C4-2B (cell line): Measurements from ENCODE around the gene TRAF2.
A peak's percentile ranks its signal among the peaks of the same experiment; 100 is the strongest.
"Not testable (repeated sequence)": the region's sequence is repeated elsewhere in the genome, so short reads cannot be mapped to it uniquely, and the experiment has no call there.

Source experiments
- H3K27ac ChIP-seq: fragments of 450-650 bp; 2 replicates; pipeline ENCODE4 v1.5.1; 2017
- ZFX ChIP-seq: fragments of 450-650 bp; IDR thresholded peaks from 2 replicates; pipeline ENCODE4 v1.6.1; 2017
- TF ChIP-seq, protein P1 (sequence below): fragments of 450-650 bp; conservative IDR thresholded peaks from 2 replicates; pipeline ENCODE4 v1.5.1; 2017; ENCODE audit warnings: mild to moderate bottlenecking

The TRAF2 gene, protein sequence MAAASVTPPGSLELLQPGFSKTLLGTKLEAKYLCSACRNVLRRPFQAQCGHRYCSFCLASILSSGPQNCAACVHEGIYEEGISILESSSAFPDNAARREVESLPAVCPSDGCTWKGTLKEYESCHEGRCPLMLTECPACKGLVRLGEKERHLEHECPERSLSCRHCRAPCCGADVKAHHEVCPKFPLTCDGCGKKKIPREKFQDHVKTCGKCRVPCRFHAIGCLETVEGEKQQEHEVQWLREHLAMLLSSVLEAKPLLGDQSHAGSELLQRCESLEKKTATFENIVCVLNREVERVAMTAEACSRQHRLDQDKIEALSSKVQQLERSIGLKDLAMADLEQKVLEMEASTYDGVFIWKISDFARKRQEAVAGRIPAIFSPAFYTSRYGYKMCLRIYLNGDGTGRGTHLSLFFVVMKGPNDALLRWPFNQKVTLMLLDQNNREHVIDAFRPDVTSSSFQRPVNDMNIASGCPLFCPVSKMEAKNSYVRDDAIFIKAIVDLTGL

GRCh38 chr9:136885950-136886578, at the start of gene TRAF2:
Gene TRAF2 (plus strand): TSS chr9:136886516. CDS start chr9:136898741, 12,225 bp downstream.
- H3K27ac ChIP-seq = peak within 1 kb of the TSS; percentile 97
- TF ChIP-seq, protein P1, sequence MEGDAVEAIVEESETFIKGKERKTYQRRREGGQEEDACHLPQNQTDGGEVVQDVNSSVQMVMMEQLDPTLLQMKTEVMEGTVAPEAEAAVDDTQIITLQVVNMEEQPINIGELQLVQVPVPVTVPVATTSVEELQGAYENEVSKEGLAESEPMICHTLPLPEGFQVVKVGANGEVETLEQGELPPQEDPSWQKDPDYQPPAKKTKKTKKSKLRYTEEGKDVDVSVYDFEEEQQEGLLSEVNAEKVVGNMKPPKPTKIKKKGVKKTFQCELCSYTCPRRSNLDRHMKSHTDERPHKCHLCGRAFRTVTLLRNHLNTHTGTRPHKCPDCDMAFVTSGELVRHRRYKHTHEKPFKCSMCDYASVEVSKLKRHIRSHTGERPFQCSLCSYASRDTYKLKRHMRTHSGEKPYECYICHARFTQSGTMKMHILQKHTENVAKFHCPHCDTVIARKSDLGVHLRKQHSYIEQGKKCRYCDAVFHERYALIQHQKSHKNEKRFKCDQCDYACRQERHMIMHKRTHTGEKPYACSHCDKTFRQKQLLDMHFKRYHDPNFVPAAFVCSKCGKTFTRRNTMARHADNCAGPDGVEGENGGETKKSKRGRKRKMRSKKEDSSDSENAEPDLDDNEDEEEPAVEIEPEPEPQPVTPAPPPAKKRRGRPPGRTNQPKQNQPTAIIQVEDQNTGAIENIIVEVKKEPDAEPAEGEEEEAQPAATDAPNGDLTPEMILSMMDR = no peak
- TF ChIP-seq ZFX = peak; percentile 43; the same call in 1 of the 2 replicates

DNA sequence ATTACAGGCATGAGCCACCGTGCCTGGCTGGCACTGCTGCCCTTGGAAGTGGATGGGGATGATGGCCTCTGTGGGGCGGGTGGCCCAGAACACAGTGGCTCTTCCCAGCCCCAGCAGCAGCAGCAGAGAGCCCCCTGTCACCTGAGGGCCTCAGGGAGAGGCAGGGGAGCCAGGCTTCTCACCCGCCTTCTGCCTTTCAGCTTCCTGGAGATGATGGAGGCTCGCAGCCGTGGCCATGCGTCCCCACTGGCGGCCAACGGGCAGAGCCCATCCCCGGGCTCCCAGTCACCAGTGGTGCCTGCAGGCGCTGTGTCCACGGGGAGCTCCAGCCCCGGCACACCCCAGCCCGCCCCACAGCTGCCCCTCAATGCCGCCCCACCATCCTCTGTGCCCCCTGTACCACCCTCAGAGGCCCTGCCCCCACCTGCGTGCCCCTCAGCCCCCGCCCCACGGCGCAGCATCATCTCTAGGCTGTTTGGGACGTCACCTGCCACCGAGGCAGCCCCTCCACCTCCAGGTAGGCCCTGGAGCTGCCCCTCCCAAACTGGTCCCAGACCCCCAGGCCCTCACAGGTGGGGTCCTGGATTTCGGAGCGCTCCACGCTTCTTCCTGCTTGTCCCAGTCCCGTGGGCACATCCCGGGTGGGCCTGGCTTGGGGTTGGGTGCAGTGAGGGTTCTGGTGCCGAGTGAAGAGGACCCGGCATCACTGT, 49.0 kb upstream of the TRAF2 start:
- TF ChIP-seq, protein P1 = no peak
- no peak for TF ChIP-seq ZFX
- no peak overlapping the region for H3K27ac ChIP-seq

DNA sequence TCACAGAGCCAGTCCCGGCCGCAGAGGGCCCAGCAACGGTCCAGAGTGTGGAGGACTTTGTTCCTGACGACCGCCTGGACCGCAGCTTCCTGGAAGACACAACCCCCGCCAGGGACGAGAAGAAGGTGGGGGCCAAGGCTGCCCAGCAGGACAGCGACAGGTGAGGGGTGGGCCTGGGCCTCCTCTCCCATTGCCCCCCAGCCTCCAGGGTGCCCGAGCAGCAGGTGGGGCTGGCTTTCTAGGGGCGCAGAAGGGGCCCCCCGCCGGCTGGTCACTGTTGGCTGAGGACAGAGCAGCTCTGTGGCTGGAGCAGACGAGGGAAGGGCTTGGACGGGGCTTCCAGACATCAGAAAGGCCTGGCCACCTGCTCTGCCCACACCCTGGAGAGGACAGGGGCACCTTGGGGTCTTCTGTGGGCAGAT, 48.4 kb upstream of the TRAF2 start:
- H3K27ac ChIP-seq = not testable (repeated sequence)

DNA sequence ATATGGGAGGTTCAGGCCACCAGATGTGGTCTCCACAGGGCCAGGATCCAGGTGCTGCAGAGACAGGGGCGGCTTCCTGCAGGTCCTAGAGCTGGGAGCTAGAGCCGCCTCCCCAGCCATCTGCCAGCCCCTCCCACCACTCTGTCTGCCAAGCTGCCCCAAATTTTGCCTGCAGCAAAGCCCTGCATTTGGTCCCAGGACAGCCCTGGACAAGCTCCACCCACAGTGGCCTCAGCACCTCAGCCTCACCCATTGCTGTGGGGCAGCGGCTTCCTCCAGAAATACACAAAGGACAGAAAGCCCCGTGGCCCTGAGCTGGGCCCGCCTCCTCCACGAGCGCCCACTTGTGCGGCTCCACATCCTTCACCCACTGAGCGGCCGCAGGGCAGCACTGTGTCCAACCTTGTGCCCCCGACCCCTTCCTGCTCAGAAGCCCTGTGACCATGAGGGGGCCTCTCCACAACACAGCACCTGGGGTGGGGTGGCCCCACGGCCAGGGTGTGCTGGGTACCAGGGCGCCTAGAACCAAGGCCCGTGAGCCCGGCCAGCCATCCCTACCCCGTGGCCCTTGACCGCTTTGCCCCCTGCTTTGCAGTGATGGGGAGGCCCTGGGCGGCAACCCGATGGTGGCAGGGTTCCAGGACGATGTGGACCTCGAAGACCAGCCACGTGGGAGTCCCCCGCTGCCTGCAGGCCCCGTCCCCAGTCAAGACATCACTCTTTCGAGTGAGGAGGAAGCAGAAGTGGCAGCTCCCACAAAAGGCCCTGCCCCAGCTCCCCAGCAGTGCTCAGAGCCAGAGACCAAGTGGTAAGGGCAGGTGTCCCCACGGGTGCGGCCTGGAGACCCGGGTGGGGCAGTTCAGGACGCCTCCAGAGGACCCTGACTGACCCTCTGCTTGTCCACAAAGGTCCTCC, 47.7 kb upstream of the TRAF2 start:
- no peak overlapping the region for H3K27ac ChIP-seq
- no peak for TF ChIP-seq ZFX
- TF ChIP-seq, protein P1 = no peak

DNA sequence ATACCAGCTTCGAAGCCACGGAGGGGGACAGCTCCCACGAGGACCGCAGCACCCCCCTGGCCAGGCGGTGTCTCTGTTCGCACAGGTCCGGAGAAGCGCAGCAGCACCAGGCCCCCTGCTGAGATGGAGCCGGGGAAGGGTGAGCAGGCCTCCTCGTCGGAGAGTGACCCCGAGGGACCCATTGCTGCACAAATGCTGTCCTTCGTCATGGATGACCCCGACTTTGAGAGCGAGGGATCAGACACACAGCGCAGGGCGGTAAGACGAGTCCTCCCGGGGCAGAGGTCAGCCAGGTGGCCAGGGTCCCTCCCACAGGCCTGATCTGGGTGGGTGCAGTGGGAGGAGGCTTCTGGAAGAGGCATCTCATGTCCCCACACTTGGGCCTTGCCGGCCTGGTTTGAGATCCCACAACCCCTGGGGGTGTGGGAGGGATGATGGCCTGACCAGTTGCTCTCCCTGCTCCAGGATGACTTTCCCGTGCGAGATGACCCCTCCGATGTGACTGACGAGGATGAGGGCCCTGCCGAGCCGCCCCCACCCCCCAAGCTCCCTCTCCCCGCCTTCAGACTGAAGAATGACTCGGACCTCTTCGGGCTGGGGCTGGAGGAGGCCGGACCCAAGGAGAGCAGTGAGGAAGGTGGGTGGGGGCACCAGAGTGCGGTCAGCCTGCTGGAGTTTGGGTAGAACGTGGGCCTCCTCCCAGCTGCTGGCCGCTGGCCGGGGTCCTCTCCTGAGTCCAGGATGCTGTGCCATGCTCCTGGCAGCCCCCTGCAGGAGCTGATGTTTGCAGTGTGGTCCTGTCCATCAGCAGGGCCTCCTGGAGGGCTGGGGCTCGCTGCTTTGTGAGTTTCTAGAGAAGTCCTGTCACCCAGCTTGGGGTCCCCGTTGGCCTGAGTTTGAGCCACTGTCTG, 46.8 kb upstream of the TRAF2 start:
- peak overlapping the region; percentile 78 for H3K27ac ChIP-seq
- no peak for TF ChIP-seq ZFX
- TF ChIP-seq, protein P1 = no peak

DNA sequence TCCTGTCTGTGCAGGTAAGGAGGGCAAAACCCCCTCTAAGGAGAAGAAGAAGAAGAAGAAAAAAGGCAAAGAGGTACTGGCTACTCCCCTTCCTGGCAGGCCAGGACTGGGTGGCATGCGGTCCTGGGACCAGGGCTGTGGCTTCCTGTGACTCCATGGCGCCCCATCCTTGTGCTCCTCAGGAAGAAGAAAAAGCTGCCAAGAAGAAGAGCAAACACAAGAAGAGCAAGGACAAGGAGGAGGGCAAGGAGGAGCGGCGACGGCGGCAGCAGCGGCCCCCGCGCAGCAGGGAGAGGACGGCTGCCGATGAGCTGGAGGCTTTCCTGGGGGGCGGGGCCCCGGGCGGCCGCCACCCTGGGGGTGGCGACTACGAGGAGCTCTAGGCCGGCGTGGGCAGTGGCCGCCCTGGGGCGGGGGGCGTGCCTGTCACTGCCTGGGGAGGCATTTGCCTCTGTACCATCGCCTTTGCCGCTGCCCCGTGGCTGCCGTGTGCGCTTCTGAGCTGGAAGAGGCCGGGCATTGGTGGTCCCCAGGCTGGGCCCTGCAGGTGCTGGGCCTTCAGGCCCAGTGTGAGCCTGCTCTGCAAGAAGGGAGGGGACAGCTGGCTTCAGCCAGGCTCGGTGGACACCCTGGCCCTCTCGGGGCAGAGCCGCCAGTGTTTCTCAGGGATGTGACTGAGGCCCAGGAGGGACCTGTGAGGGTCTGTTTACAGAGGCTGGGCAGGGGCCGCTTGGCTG, 46.0 kb upstream of the TRAF2 start:
- TF ChIP-seq ZFX = 0 out of 2 replicates have a peak, but pooled peaks have one; percentile 26
- TF ChIP-seq, protein P1 = no peak

More for the DNA sequence above, 46.0 kb upstream of the TRAF2 start:
- H3K27ac ChIP-seq = peak overlapping the region; percentile 78
